ENCODE measurements around the gene TAS2R14.

TAS2R14 gene

GRCh38 chr12:10901427-10901826 lies 37.6 kb downstream of the TAS2R14 start:
- DNase-seq: no peak

- no peak for DNase-seq
Measured at GRCh38 chr12:10900972-10901371, 38.1 kb downstream of the TAS2R14 start.

- no peak for DNase-seq
Measured at GRCh38 chr12:10900530-10900929, 38.5 kb downstream of the TAS2R14 start.

- no peak for DNase-seq
Measured at GRCh38 chr12:10896854-10897253, 42.2 kb downstream of the TAS2R14 start.

- no peak for DNase-seq
Measured at GRCh38 chr12:10891937-10892336, 47.1 kb downstream of the TAS2R14 start.

GRCh38 chr12:10889226-10889625 lies 49.8 kb downstream of the TAS2R14 start:
- DNase-seq: no peak

Measured in fibroblast of skin of right quadriceps (primary cell).